ENCODE results near the gene CRIP2. TPM values are rescaled to one million over a fixed set of nuclear protein-coding genes. Genes with fewer than 3 reads are reported as not detected.

CRIP2 gene
- total RNA-seq, 1 donor from 2014 or later: 130 TPM

DNA sequence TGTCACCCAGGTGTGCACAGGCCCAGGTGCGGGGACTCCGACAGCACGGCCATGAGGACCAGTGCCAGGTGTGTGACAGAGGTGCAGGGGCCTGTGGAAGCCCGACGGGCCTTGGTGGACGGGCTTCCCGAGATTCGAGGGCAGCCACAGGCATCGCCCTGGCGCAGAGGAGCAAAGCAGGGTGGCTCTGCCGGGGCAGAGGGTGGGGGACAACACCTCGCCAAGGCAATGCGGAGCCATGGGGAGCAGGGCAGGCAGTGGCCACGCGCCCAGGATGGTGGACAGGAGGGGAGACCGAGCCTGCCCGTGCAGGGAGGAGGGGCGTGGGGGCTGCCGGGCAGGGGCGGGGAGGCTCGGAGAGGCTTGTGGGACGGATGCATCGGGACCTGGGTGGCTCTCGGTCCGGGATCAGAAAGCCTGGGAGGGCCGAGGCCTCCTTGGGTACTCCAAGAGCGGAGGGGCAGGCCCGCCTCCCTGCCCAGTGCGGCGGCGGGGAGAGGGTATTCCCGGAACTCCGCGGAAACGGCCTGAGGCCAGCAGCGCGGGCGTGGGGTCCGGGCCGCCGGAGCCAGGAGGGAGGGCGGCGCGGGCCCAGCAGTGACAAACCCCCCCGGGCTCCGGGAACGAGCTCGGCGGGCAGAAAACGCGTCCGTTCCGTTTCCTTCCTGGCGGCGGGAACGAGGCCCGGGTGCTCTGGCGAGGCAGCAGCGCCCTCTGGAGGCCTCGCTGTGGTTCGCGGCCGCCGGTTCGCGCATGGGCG lies 53.4 kb downstream of the CRIP2 start:
- peak; percentile 77 for DNase-seq (ENCODE audit: low spot score)

DNA sequence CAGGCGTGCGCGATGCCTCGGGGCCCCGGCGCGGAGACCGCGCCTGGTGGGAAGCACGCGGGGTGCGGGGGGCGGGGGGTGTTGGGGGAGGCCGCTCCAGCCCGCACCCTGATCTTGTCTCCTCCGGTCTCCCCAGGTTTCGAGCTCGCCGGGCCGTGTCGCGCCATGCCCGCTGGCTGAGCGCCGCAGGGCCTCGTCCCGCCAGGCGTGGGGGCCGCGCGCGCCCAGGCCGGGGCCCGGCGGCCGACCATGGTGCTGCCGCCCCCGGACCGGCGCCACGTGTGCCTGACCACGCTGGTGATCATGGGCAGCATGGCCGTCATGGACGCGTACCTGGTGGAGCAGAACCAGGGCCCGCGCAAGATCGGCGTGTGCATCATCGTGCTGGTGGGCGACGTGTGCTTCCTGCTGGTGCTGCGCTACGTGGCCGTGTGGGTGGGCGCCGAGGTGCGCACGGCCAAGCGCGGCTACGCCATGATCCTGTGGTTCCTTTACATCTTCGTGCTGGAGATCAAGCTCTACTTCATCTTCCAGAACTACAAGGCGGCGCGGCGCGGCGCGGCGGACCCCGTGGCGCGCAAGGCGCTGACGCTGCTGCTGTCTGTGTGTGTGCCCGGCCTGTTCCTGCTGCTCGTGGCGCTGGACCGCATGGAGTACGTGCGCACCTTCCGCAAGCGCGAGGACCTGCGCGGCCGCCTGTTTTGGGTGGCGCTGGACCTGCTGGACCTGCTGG lies 54.1 kb downstream of the CRIP2 start:
- DNase-seq (ENCODE audit: low spot score): no peak

DNA sequence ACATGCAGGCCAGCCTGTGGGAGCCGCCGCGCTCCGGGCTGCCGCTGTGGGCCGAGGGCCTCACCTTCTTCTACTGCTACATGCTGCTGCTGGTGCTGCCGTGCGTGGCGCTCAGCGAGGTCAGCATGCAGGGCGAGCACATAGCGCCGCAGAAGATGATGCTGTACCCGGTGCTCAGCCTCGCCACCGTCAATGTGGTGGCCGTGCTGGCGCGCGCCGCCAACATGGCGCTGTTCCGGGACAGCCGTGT lies 54.6 kb downstream of the CRIP2 start:
- DNase-seq (ENCODE audit: low spot score): no peak

Other genes starting within 250 kb of the CRIP2 start
- 50.8 TPM for gene BTBD6, start 226.3 kb upstream of the CRIP2 start, total RNA-seq
- 51.7 TPM for gene BRF1, start 173.8 kb upstream of the CRIP2 start, total RNA-seq
- gene PACS2, start 160.1 kb upstream of the CRIP2 start, total RNA-seq: 105 TPM
- gene TEX22, start 76.3 kb upstream of the CRIP2 start, total RNA-seq: 2.6 TPM
- 111 TPM for gene MTA1, start 55.0 kb upstream of the CRIP2 start, total RNA-seq
- 35.7 TPM for gene CRIP1, start 12.1 kb downstream of the CRIP2 start, total RNA-seq
- gene TEDC1, start 16.4 kb downstream of the CRIP2 start, total RNA-seq: 10.8 TPM
- 3.7 TPM for gene TMEM121, start 51.8 kb downstream of the CRIP2 start, total RNA-seq